H9 (cell line): Measurements from ENCODE around the gene FRS3. TPM values are rescaled to one million over a fixed set of nuclear protein-coding genes. Genes with fewer than 3 reads are reported as not detected.

Source experiments
- DNase-seq: peaks from one replicate; pipeline ENCODE4 v3.0.0-alpha.2; 2017
- H2AFZ ChIP-seq: one replicate; pipeline ENCODE4 v1.6.1; 2013; ENCODE audit warnings: mild to moderate bottlenecking, low read length, control low read depth, moderate library complexity
- H2AK5ac ChIP-seq: 2 replicates; pipeline ENCODE4 v1.6.1; 2013; ENCODE audit warnings: low read length, control low read depth, mixed read lengths; ENCODE audit not compliant: insufficient read length
- H2BK120ac ChIP-seq: one replicate; pipeline ENCODE4 v1.6.1; 2013; ENCODE audit warnings: low read depth, mild to moderate bottlenecking, low read length, control low read depth, inconsistent platforms; ENCODE audit not compliant: poor library complexity, severe bottlenecking
- H2BK12ac ChIP-seq: 2 replicates; pipeline ENCODE4 v1.6.1; 2013; ENCODE audit warnings: low read length, control low read depth, mixed read lengths, low read depth; ENCODE audit not compliant: insufficient read length
- H2BK15ac ChIP-seq: 2 replicates; pipeline ENCODE4 v1.6.1; 2013; ENCODE audit warnings: low read depth, low read length, control low read depth
- H2BK20ac ChIP-seq: one replicate; pipeline ENCODE4 v1.6.1; 2013; ENCODE audit warnings: low read depth, mild to moderate bottlenecking, low read length, control low read depth, inconsistent platforms; ENCODE audit not compliant: poor library complexity, severe bottlenecking
- H2BK5ac ChIP-seq: 2 replicates; pipeline ENCODE4 v1.6.1; 2013; ENCODE audit warnings: low read length, control low read depth, mixed read lengths; ENCODE audit not compliant: insufficient read length
- H3K14ac ChIP-seq: 2 replicates; pipeline ENCODE4 v1.6.1; 2013; ENCODE audit warnings: low read length, control low read depth; ENCODE audit not compliant: insufficient read depth
- H3K18ac ChIP-seq: 2 replicates; pipeline ENCODE4 v1.6.1; 2013; ENCODE audit warnings: low read depth, mild to moderate bottlenecking, mixed read lengths, low read length, control low read depth; ENCODE audit not compliant: insufficient read length
- H3K23ac ChIP-seq: 2 replicates; pipeline ENCODE4 v1.6.1; 2013; ENCODE audit warnings: low read length, control low read depth, mixed read lengths, low read depth; ENCODE audit not compliant: insufficient read length
- H3K23me2 ChIP-seq: 2 replicates; pipeline ENCODE4 v1.6.1; 2013; ENCODE audit warnings: low read depth, mild to moderate bottlenecking, mixed read lengths, low read length, control low read depth; ENCODE audit not compliant: insufficient read length, poor library complexity, severe bottlenecking
- H3K27ac ChIP-seq: 2 replicates; pipeline ENCODE4 v1.5.1; 2013; ENCODE audit warnings: low read length, control low read depth, mixed read lengths, low read depth; ENCODE audit not compliant: insufficient read length
- H3K27me3 ChIP-seq: 2 replicates; pipeline ENCODE4 v1.6.1; 2013; ENCODE audit warnings: low read length, control low read depth, inconsistent platforms; ENCODE audit not compliant: insufficient read depth
- H3K4ac ChIP-seq: 2 replicates; pipeline ENCODE4 v1.6.1; 2013; ENCODE audit warnings: low read depth, mild to moderate bottlenecking, control low read depth, inconsistent platforms, low read length, moderate library complexity
- H3K4me1 ChIP-seq: 2 replicates; pipeline ENCODE4 v1.6.1; 2013; ENCODE audit warnings: low read length, control low read depth, inconsistent platforms; ENCODE audit not compliant: insufficient read depth
- H3K4me2 ChIP-seq: 2 replicates; pipeline ENCODE4 v1.6.1; 2013; ENCODE audit warnings: low read length, control low read depth, mixed read lengths; ENCODE audit not compliant: insufficient read length, insufficient read depth
- H3K56ac ChIP-seq: 2 replicates; pipeline ENCODE4 v1.6.1; 2013; ENCODE audit warnings: low read depth, mild to moderate bottlenecking, mixed read lengths, low read length, control low read depth; ENCODE audit not compliant: insufficient read length
- H3K79me1 ChIP-seq: 2 replicates; pipeline ENCODE4 v1.6.1; 2013; ENCODE audit warnings: low read depth, mild to moderate bottlenecking, moderate library complexity, low read length, control low read depth, inconsistent platforms; ENCODE audit not compliant: insufficient read depth, poor library complexity, severe bottlenecking
- H3K79me2 ChIP-seq: 2 replicates; pipeline ENCODE4 v1.6.1; 2013; ENCODE audit warnings: low read length, control low read depth, inconsistent platforms; ENCODE audit not compliant: insufficient read depth
- H3K9ac ChIP-seq: 2 replicates; pipeline ENCODE4 v1.6.1; 2013; ENCODE audit warnings: low read length, control low read depth, mixed read lengths; ENCODE audit not compliant: insufficient read length; ENCODE audit errors: extremely low read depth
- H3K9me3 ChIP-seq: one replicate; pipeline ENCODE4 v1.6.1; 2013; ENCODE audit warnings: low read depth, low read length, inconsistent platforms; ENCODE audit not compliant: control insufficient read depth
- H3T11ph ChIP-seq: one replicate; pipeline ENCODE4 v1.6.1; 2013; ENCODE audit warnings: mild to moderate bottlenecking, low read length, control low read depth, inconsistent platforms
- H4K20me1 ChIP-seq: one replicate; pipeline ENCODE4 v1.6.1; 2013; ENCODE audit not compliant: control insufficient read depth, insufficient read length, insufficient read depth
- H4K5ac ChIP-seq: 2 replicates; pipeline ENCODE4 v1.6.1; 2013; ENCODE audit warnings: low read depth, mild to moderate bottlenecking, mixed read lengths, low read length, control low read depth; ENCODE audit not compliant: insufficient read length
- H4K8ac ChIP-seq: replicated peaks from 2 replicates; pipeline ENCODE4 v1.6.1; 2013; ENCODE audit warnings: low read length, control low read depth, mixed read lengths, low read depth; ENCODE audit not compliant: insufficient read length
- H4K91ac ChIP-seq: 2 replicates; pipeline ENCODE4 v1.6.1; 2013; ENCODE audit warnings: low read depth, mild to moderate bottlenecking, moderate library complexity, mixed read lengths, low read length, control low read depth; ENCODE audit not compliant: insufficient read length
- H3K27ac Mint-ChIP-seq, 3 experiments: 2 replicates in 2 of 3; 3 replicates in 1 of 3; pipeline ENCODE4 v1.8.0; 2020 to 2021; ENCODE audit warnings: mixed read lengths in 3 of 3, mild to moderate bottlenecking in 1 of 3, moderate library complexity in 1 of 3
- H3K27me3 Mint-ChIP-seq: 2 replicates; pipeline ENCODE4 v1.8.0; 2021; ENCODE audit warnings: low read depth, mild to moderate bottlenecking, moderate library complexity, mixed read lengths
- H3K36me3 Mint-ChIP-seq, 3 experiments: 2 replicates in 2 of 3; 3 replicates in 1 of 3; pipeline ENCODE4 v1.8.0; 2020 to 2021; ENCODE audit warnings: low read depth in 3 of 3, mixed read lengths in 3 of 3; ENCODE audit not compliant: insufficient read depth in 1 of 3
- H3K4me1 Mint-ChIP-seq, 2 experiments: 2 replicates each; pipeline ENCODE4 v1.8.0; 2020; ENCODE audit warnings: mixed read lengths in 2 of 2
- H3K4me3 Mint-ChIP-seq, 2 experiments: 2 replicates in 1 of 2; 3 replicates in 1 of 2; pipeline ENCODE4 v1.8.0; 2020 to 2021; ENCODE audit warnings: mild to moderate bottlenecking in 2 of 2, mixed read lengths in 2 of 2, moderate library complexity in 1 of 2
- H3K9me3 Mint-ChIP-seq, 2 experiments: 2 replicates in 1 of 2; 3 replicates in 1 of 2; pipeline ENCODE4 v1.8.0; 2020; ENCODE audit warnings: mild to moderate bottlenecking in 2 of 2, mixed read lengths in 2 of 2, moderate library complexity in 1 of 2
- CTCF ChIP-seq: fragments of 200-600 bp; sonication (generic); conservative IDR thresholded peaks from 3 replicates; pipeline ENCODE4 v1.8.0; 2021; ENCODE audit warnings: antibody characterized with exemption, mild to moderate bottlenecking
- WGBS: extraction: QIAGEN DNeasy Blood & Tissue Kit; methylation state at CpG from one replicate; pipeline ENCODE4 v1.1.7; 2013; ENCODE audit warnings: missing lambda C conversion rate, low lambda C conversion rate, mixed read lengths; ENCODE audit not compliant: insufficient read length; ENCODE audit errors: extremely low coverage; 5-methylcytosine and 5-hydroxymethylcytosine counted together
- total RNA-seq: library from RNA; stranded (reverse); gene quantifications from 2 replicates; pipeline ENCODE4 v1.2.1, GENCODE V29; 2021

Gene FRS3
- total RNA-seq, 1 experiment from 2014 or later: 4.8 TPM

GRCh38 chr6:41750374-41750773 lies 29.3 kb downstream of the FRS3 start:
- Histone ChIP-seq H3K23me2 (no peaks in the 10 kb centered on the region), H2AK5ac (no peak overlapping the region), H4K91ac (no peak overlapping the region), H2BK15ac (no peak overlapping the region), H2AFZ (no peak overlapping the region), H2BK12ac (no peak overlapping the region), H3K4ac (no peak overlapping the region), H3K9me3 (no peaks in the 10 kb centered on the region), H4K5ac (no peak overlapping the region), H4K8ac (no peak overlapping the region), H4K20me1 (no peaks in the 10 kb centered on the region), H3K18ac (no peak overlapping the region), H3K9ac (no peak overlapping the region), H3K79me1 (no peaks in the 10 kb centered on the region), H3K27me3 (no peaks in the 10 kb centered on the region), H3T11ph (no peak overlapping the region), H3K14ac (no peak overlapping the region), H2BK20ac (no peak overlapping the region), H3K79me2 (no peaks in the 10 kb centered on the region), H3K23ac (no peak overlapping the region), H3K56ac (no peak overlapping the region), H3K4me1 (no peaks in the 10 kb centered on the region), H3K4me2 (no peak overlapping the region), H2BK120ac (no peak overlapping the region), H3K27ac (no peak overlapping the region), H2BK5ac (no peak overlapping the region)
- Mint-ChIP-seq H3K9me3 (no peaks in the 10 kb centered on the region), H3K27ac (no peak overlapping the region), H3K27me3 (peaks cover 11% of the 10 kb centered on the region), H3K4me3 (no peak overlapping the region), H3K36me3 (no peaks in the 10 kb centered on the region), H3K4me1 (peaks cover 0 to 4% of the 10 kb centered on the region in 2 experiments; a peak in 1 of 4 replicates)
- no peak for TF ChIP-seq CTCF
- no CpG with 5 or more reads among the region's 3 CpGs for WGBS
- DNase-seq: no peak
